COLO668 (cell line): ENCODE measurements around the gene KDM4B.

ENCODE experiments used
- DNase-seq: peaks from one replicate; lab custom pipeline; 2025; ENCODE audit not compliant: unreplicated experiment; lab: John Stamatoyannopoulos, UW

Gene KDM4B

DNA sequence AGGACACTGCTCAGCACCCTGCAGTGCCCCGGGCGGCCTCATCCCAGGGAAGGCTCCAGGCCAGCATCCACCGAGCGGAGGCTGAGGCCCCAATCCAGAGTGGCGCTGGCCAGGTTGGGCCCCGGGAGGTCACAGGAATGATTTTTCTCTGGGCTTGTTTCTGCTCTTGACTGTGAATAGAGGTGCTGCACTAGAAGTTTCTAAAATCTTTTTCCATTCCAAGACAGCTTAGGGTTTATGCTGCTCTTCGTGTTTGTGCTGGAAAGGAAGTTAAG, 15.1 kb downstream of the KDM4B start:
- DNase-seq = no peak

DNA sequence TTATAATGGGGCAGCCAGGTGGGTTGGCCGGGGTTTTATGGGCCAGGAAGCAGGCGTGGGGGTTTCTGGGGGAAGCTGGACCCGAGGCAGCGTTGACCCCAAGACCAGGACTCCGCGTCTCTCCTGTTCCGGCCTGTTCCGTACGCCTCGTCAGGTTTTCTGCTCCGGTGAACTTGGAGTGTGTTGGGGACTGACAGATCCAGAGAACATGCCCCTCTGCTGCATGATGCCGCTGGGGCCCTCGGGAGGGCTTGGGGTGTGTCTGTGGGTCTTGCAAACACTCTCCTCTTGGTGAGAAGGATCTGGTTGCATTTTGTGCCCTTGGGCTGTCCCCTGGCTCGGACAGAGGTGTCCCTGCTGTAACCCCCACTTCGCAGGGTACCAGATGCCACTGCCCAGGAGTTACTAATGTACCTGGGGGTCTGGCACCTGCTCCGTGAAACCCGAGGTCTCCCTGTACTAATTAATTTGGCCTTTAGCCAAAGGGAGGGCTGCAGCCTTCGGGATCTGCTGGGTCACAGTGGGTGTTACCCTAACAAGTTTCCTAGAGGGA, 15.6 kb downstream of the KDM4B start:
- DNase-seq = peak; percentile 69

DNA sequence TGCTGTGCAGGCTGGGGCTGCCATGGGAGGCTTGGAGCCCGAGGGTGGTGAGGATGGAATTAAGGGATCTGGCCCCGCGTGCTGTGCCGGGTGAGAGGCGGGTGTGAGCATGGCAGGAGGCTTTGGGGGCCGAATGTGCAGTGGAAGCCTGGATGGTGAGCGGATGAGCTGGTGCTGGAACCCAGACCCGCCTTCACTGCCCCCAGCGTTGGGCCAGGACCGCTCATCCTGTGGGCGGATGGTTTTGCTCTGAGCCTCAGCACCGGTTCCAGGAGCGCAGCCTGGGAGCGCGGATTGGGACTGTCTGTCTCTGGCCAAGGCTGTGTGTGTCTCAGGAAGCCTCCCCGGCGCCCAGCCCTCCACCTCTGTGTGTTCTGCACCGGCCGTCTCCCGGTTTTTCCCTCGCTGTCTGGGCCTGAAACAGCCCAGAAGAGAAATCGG, 16.7 kb downstream of the KDM4B start:
- DNase-seq = no peak

DNA sequence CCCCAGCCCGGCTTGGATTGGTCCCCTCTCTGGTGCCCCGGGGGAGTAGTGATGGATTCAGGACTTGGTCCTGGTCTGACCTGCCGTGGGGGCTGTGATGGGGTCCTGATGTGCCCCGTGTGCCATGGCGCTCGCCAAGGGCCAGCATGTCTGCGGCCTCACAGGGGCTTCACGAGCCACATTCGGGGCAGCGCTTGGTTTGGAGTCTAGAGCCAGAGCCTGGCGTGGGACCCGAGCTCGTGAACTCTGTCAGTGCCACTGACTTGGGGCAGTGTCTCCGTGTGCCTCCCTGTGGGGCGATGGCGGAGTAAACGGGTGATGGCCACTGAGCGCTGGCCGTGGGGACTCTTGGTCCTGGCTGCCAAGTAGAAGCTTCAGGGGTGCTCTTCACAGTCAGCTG, 17.1 kb downstream of the KDM4B start:
- no peak for DNase-seq

DNA sequence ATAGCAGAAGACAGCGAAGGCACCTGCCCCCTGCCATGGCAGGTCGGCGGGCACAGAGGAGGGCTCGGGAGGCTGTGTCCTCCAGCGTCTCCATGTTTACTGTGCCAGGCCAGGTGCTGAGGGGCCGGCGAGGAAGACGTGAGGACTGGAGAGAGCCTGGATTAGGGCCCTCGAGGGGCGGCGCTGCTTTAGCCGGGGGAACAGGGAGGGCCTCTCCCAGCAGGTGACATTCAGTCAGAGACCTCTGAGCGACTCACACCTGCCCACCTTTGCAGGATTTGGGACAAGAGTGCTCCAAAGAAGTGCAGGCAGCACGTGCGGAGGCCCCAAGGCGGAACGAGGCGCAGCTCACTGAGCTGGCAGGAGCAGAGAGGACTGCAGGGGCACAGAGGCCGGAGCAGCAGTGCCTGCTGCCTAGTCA, 17.6 kb downstream of the KDM4B start:
- DNase-seq = no peak

DNA sequence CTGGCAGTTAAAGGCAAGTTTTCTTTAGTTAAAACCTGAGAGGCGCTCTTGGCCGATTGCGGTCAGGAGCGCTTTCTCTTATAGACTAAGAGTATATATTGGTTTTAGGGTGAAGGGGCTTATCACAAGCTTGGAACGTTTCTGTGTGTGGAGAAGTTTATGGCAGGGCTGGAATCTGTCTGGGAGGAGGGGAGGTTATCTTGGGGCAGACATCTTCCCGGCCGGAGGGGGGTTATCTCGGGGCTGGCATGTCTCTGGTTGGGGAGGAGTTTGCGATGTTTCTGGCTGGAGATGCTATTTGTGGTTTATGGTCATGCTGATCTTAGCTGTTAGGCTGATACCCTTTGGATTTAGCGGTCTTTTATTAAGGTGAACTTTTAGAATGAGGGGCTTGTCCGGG, 18.3 kb downstream of the KDM4B start:
- DNase-seq = no peak

DNA sequence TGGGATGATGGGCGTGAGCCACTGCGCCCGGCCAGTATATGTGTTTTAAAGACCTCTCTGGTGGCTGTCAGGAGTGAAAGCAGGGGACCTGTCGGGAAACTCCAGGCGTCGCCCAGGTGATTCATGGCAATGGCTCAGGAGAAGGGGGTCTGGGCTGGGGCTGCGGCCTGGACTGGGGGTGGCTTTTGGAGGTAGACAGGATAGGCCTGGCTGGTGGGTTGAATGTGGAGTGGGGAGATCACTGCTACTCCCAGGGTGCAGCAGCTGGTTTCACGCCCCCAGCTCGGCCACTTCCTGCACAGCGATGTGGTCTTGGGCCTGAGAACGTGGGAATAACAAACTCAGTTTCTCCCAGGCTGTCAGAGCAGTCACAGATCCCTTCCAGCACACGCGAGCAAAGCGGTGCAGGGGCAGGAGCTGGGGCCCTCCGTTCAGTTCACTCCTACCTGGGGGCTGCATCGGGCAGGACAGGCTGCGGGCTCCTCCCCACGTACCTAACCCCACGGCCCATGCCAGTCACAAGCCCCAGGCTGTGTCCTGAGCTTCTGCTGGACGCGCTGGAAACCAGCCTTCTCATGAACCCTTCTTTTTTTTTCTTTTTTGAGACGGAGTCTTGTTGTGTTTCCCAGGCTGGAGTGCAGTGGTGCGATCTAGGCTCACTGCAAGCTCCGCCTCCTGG, 18.9 kb downstream of the KDM4B start:
- no peak for DNase-seq

DNA sequence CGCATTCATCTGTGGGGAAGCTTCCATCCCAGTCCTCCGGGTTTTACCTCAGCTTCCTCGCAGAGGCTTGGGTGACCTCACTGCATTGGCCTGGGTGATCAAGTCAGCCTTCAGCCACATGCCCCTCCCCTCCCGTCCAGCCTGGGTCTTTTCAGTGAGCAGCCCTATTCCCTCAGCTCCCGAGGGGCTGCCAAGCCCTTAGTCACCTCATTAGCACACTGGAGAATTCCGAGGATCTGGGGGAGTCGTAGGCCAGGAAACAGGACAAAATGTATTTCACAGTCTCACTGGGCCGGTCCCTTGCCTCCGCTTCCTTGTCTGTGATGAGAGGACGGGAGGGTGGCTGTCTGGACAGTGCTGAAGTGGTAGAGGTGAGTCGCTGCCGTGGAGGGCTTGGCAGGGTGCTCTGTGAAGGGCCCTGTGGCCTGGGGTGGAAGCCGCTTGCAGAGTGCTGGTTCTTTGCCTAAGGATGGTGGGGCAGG, 19.9 kb downstream of the KDM4B start:
- no peak for DNase-seq

DNA sequence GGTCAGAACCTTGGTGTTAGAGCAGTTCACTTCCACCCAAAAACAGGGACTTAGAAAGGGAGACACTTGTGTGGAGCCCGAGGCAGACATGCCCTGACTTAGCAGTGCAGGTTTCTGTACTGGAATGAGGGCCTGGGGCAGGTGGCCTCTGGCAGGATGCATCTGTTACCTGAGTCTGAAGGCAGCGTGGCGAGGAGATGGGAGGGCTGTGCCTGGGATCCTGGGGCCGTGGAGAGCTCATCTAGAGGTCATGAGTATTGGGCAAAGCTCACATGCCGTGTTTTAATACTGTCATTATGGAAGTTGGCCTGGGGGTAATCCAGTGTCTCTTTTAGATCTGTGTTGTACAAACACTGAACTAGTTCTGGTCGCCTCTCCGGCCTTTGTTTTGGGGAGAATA, 21.4 kb downstream of the KDM4B start:
- no peak for DNase-seq

DNA sequence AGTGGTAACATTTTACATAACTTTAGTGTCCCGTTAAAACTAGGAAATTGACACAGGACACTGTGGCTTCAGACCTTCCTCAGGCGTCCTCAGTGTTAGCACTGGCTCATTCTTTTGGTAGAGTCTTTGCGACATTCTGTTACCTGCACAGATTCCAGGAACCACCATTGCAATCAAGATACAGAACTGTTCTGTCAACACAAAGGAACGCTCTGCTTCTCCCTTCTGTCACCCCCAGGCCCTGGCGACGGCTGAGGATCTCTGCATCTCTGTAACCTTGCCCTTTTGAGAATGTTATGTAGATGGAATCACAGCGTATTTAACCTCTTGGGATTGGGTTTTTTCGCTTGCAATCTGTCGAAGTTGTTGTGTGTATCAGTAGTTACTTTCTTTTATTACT, 22.6 kb downstream of the KDM4B start:
- no peak for DNase-seq

DNA sequence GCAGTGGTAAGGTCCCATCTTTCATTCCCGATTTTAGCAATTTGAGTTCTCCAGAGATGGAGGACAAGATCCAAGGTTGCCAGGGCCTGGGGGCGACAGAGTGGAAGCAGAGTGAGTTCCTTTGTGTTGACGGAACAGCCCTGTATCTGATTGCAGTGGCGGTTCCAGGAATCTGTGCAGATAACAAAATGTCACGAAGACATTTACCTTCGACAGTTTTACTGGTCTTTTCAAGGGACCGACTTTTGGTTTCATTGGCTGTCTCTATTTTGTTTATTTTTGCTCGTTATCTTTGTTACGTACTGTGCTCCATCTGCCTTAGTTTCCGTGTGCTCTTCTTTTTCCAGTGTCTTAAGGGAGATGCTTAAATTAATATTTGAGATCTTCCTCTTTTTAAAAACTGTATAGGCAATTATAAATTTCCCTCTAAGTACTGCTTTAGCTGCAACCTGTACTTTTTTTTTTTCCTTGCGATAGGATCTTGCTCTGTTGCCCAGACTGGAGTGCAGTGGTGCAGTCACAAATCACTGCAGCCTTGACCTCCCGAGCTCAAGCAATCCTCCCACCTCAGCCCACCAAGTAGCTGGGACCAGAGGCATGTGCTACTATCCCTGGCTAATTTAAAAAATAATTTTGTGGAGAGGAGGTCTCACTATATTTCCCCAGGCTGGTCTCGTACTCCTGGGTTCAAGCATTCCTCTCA, 23.2 kb downstream of the KDM4B start:
- DNase-seq = no peak

DNA sequence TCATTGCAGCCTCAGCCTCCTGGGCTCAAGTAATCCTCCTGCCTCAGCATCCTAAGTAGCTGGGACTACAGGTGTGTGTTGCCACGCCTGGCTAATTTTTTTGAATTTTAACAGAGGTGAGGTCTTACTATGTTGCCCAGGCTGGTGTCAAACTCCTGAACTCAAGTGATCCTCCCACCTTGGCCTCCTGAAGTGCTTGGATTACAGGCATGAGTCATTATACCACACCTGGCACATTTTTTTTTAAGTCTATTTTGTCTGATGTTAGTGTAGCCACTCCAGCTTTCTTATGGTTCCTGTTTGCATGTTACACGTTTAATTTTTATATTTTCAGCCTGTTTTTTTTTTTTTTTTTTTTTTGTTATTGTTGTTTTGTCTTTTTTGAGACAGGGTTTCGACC, 24.8 kb downstream of the KDM4B start:
- DNase-seq = no peak

DNA sequence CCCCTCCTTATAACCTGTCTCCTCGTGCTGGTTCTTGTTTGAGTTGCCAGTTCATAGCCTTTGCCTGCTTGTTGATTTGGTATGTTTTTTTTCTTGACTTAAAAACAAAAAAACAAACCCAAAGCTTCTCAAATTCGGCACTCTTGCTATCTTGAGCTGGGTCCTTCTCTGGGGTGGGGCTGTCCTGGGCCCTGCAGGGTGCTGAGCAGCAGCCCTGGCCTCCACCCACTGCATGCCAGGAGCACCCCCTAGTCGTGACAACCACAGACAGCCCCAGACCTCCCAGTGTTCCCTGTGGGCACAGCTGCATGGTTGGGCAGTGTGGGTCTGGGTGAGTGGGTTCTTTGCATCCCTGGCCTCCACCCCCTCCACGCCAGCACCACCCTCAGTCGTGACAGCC, 27.8 kb downstream of the KDM4B start:
- DNase-seq = no peak

DNA sequence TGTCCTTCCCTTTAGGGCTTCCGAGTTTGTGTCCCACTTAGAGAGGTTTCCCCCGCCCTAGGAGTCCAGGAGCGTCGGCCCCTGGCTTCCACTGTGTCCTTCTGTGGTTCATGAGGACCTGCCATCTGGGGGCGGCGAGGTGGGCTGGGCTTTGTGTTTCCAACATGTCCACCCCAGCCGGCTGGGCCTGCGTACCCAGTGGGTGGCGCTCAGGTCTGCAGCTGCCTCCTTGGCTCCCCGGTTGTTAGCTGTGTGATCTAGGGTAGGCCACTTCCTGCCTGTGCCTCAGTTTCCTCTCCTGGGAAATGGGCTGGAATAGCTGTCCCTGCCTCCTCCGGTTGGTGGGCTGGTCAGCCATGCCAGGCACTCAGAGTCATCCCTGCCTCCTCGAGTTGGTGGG, 28.4 kb downstream of the KDM4B start:
- DNase-seq = no peak

DNA sequence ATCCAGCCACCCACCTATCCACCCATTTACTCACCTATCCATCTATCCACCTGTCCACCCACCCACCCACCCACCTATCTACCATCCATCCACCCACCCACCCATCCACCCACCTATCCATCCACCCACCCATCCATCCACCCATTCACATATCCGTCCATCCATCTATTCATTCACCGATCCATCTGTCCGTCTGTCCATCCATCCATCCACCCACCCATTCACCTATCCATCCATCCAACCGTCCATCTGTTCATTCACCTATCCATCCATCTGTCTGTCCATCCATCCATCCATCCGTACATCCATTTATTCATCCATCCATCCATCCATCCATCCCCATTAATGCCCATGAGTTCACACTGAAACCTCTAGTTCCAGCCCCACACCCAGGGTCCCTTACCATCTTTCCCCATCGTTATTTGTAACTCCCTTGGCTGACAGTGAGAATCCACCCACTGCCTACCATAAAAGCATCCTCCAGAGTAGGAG, 31.3 kb downstream of the KDM4B start:
- DNase-seq = no peak

DNA sequence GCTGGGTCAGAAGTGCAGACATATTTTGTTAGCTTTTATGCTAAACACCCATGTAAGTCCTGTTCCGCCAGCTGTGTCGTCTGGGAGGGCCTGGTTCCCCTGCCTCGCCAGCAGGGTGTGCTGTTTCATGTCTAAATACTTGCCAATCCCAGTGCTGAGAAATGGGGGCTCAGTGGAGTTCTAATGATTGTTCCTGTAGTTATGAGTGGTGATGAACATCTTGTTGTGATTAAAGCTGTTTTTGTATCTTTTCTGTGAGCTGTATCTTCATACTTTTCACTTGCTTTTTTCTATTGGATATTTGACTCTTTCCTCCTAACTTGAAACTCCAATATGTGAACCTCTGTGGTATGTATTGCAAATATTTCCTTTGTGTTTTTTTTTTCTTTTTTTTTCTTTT, 32.7 kb downstream of the KDM4B start:
- no peak for DNase-seq

DNA sequence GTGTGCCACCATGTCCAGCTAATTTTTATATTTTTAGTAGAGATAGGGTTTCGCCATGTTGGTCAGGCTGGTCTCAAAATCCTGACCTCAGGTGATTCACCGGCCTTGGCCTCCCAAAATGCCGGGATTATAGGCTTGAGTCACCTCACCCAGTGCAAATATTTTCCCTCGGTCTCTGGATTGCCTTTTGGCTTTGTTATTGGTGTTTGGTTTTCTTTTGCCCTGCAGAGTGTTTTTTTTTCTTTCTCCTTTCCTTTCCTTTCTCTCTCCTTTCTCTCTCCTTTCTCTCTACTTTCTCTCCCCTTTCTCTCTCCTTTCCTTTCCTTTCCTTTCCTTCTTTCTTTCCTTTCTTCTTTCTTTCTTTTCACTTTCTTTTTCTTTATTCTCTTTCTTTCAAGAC, 33.2 kb downstream of the KDM4B start:
- DNase-seq = no peak

DNA sequence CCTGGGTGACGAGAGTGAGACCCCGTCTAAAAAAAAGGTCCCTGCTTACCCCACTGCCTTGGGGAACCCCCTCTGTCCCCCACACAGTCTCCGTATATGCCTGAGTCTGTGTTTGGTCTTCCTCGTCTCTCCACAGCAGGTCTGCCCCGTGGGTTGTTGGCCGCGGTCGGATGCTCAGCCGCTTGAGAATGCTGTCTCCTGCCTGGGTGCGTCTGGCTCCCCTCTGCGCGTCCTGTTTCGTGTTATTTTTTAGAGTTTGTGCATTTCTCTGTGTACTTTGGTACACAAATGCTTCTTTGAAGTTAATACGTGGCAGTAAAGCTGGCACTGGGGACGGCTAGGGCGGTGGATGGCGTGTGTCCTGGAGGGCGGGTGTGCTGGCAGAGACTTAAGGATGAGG, 34.9 kb downstream of the KDM4B start:
- DNase-seq = no peak

DNA sequence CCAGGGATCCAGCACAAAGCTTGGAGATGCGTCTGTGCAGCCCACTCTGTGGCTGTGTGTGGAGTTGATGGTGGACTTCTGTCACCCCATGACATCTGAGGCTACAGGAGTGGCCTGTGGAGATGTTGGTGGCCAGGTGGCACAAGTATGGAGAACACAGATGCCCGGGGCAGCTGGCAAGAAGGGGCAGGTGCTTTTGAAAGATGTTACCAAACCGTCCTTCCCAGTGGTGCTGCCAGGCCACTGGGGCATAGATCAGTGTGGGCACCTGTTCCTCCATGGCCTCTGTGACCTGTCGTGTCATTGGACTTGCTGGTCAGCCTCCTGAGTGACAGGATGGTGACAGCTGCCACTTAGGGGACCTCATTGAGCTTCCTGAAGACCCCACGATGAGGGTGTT, 36.2 kb downstream of the KDM4B start:
- DNase-seq = no peak

DNA sequence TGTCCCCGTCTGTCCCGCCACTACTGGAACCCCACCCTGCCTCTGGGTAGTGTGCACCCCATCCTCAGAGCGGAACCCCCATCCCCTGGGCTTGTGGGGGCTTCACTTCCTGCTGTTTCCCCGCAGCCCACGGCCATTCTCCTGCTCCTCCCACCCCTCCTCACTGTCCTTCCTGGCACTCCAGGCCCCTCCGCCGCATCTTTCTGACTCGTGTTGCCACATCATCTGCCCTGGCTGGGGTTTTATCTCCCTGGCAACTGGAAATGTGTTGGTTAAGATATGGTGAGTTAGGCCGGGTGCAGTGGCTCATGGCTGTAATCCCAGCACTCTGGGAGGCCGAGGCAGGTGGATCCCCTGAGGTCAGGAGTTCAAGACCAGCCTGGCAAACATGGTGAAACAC, 37.3 kb downstream of the KDM4B start:
- DNase-seq = no peak

DNA sequence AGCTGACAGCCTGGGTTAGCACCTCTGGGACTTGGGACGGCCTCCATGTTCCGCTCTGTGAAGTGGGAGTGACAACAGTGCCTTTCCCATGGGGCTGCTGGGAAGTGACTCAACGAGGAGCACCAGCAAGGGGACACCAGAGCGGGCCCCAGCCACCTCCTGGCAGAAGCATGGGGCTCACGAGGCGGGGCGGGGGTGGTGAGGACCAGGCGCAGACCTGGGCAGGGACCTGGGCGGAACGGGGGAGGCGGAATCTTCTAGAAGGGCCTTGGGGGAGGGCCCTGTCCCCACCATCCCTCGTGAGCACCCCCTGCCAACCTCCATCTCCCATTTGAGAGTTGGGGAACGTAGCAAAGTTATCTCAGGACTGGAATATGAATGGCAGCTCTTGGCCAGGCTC, 37.9 kb downstream of the KDM4B start:
- DNase-seq = no peak

DNA sequence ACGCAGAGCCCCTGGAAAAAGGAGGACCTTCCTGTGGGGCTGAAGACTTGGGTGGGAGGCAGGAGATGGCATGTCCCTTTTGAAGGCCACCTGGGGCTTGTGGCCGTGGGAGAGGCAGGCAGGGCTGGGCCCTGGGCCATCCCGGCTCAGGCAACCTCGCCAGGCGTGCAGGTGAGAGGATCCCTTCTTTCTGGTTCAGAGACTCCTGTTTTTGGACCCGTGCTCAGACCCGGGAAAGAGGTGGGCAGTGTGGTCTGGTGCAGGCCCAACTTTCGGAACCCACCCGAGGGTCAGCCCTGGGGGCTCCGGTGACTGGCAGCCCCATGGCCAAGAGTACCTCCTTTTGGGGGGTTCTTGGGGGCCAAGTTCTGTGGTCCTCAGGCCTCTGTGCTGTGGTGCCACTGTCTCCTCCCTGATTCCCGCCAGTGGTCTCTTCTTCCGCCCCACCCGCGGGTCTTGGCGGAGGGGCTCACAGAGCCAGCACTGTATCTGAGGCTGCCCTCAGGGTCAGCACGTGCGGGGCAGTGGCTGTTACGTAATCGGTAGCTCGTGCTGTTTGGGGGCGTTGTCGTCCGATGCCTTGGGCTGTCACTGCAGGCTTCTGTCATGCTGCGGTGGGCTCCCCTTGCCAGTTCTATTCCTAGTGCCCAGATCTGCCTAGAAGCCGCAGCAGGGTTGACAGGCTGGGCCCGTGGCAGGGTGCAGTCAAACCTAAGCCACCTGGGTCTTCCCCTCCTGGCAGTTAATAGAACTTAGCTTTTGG, 42.7 kb downstream of the KDM4B start:
- DNase-seq = no peak
